Activated CD8-positive, alpha-beta memory T cell treated with anti-CD3 and anti-CD28 coated beads, Interleukin-2, amount 50 U/mL, for 4 hours (primary cell): Measurements from ENCODE around the gene SUPT16H.
A peak's percentile ranks its signal among the peaks of the same experiment; 100 is the strongest.
"Not testable (repeated sequence)": the region's sequence is repeated elsewhere in the genome, so short reads cannot be mapped to it uniquely, and the experiment has no call there.

ENCODE experiments used
- DNase-seq: peaks from one replicate; pipeline ENCODE4 v3.0.0-alpha.2; 2020

SUPT16H gene

DNA sequence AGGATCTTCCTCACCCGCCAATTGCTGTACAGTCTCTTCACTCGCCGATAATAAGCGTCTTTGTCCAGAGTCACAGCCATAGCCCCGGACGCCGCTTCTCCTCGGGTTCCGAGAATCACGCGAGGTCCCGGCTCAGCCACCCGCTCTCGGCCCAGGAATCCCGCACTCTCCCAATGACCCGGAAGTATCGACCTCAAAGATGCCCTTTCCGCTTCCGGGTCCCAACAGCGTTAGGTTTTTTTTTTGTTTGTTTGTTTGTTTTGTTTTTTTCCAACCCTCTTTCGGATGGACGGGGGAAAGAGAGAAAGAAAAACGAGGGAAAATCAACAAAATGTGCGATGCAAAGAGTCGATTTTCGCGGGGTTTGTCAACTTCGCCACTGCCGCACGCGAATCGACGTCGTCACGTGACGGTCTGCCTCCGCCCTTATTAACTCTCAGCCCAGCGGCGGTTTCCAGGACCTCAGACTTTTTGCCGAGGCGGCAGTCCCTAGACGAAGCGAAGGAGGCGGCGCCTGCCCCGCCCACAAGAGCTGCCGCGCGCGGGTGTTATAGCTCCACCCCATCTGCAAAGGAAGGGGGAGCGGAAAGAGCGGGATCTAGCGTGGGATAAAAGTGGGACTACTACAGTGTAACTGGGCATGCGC is at the start of gene SUPT16H:
Gene SUPT16H, minus strand, starts transcription at position 172 of the 646 bp plus-strand sequence. Its CDS starts 92 bp downstream, at position 80.
- DNase-seq = peak; percentile 93

DNA sequence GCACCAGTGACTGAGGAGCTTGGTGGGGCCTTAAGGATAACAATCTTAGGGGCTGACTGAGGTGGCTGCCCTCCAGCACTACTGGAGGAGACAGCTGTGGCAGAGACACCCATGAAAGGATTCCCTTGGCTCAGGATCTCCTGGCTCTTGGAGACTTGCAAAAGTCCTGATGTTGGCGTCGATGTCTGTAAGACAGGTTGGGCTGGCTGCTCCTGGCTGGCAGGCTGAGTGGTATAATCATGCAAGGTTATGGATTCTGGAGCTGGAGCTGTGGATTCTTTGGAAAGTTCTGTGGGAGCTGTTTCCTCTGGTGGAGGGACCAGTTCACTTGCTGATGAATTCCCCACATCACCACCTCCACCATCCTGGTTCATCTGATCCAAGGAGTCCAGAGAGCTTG is 47.3 kb upstream of the SUPT16H start:
- DNase-seq = no peak

DNA sequence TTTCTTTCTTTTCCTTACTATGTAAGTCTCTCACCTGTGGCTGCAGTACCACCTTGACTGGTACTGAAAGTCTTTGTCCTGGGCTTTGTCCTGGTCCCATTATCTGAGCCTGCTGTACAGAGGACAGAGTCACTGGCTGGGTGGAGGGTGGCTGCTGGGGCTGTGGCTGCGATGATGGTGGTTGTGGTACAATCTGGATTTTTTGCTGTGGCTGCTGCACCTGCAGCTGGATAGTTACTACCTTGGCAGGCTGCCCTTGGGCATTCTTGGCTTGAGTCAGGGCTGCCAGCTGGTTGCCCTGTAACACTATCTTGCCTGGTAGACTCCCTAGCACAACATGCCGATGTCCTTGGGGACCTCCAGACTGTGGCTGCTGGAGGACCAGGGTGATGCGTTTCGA is 45.1 kb upstream of the SUPT16H start:
- DNase-seq = no peak

DNA sequence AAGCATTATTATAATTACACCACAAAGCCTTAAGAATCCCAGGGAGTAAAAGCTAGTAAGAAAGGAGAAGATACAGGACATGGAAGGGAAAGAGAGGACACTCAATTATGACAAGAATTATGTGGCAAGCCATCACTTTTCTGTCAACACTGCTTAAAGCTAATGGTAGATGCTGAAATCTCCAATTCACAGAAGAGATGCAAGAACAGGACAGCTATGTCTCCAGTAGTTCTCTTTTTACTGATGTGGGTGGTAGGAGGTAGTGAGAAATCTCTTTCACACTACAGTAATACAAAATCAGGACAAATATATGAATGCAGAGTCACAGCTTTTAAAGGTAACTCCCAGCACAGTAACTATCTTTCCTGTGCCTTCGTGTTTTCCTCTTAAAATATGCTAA is 42.9 kb upstream of the SUPT16H start:
- DNase-seq = no peak

DNA sequence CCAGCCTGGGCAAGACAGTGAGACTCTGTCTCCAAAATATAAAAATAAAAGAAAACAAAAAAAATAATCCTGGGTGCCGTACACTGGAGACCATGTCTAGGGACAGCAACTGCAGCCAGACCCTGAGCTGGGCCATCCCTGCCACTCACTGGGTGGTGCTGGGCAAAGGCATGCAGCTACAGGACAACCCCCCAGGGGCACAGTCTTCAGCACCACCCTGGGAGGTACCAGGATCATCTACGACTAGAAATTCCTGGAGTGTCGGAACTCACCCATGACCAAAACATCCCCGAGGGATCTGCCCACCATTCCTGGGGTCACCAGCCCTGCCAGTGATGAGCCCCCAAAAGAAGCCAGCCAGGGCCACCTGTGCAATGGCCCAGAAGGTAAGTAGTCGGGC is 35.7 kb upstream of the SUPT16H start:
- DNase-seq = no peak

DNA sequence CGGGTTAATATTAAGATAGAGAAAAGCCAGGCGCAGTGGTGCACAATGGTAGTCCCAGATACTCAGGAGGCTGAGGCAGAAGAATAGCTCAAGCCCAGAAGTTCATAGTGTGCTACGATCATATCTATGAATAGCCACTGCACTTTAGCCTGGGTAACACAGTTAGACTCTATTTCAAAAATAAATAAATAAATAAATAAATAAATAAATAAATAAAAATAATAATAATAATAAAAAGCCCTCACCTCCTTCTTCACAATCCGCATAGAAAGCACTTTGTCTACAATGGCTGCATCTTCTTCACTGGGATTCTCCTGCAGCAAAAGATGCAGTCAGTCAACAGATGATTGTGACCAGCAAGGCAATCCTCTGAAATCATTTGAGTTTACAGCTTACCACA is 31.5 kb upstream of the SUPT16H start:
- DNase-seq = no peak

DNA sequence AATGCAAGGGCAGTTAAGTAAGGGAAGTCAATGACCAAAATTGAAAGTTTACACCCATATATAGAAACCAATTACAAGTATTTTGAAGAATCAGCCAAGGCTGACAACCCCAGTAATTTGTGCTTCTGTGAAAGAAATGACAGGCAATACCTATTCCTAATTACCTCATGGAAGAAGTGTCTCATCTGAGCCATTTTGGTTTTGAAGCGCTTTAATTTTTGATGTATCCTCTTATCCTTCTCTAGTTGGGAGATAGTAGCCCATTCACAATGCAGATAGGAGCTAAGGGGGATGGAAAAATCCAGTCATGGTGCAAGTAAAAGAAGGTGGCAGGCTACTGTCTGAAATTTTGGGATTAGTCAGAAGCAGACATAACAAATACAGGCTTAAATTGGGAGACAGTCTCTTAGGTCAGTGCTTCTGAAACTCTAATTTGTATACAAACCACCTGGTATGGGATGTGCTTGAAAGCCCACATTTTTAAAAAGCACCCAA is 30.4 kb upstream of the SUPT16H start:
- DNase-seq = no peak

DNA sequence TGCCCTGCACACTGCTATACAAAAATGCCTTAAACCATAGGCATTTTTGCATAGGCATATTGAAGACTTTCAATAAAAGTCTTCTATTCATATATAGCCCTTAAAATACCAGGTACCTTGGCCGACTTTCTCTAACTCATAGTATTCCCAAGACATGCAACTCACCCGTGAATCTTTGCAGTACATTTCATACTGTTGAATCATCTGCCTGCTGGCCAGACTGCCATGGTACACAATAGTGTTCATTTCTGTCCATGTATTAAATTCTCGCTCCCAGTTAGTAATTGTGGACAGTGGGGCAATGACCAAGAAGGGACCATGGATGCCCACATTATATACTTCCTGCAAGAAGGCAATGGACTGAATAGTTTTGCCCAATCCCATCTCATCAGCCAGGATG is 24.3 kb upstream of the SUPT16H start:
- DNase-seq = no peak

DNA sequence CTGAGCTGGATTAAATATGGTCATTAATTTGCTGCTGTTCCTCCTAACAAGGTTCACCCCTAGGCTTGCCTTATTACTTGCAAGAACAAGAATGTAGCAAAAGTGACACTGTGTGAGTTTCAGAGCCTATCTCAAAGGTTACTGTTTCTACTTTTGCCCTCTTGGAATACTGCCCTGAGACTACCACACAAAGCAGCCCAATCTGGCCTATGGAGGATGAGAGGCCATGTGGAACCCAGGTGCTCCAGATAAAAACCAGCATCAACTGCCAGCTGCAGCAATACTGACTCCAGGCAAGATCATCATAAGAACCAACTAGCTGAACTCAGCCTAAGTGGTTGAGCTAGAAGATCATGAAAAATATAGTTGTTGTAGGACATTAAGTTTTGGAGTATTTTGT is 22.4 kb upstream of the SUPT16H start:
- DNase-seq = no peak

DNA sequence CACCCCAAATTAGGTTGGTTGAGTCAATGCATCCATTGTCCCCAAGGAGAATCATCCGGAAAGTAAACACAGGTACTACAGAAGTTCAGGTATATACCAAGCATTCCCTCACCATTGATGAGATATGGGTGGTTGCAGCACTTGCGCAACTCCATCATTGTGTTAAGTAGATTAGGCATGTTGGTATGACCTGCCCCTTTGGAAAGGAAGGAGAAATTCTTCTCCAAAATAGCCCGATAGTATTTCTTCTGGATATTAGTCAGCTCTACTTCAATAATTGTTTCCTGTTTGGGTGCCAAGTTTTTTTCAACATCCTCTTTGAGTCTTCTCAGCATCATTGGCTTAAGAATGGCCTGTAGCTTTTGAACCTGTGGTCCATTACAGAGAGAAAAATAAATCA is 21.3 kb upstream of the SUPT16H start:
- DNase-seq = no peak

DNA sequence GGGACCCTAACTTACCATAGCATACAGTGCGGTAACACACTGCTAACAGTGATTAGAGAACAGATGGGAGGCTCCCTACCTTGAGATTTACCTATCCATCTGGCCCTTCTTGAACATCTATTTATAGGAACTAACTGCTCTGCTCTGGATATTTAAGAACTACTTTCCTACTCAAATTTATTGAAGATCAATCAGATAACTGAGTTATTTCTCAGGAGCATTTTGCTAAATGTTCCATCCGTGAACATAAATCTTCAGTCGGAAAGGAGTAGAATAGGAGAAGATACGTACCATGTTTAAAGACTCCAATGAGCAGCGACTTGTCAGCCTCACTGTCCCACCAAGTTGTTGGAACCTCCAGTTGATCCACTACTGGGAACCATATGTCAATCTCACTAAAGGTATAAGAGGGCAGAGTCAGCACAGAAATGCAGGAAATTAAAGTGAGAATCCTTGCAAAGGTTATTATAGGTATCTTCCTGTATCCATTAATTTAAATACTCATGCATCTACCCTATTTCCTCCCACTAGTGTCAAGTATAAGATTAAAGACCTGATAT is 15.6 kb upstream of the SUPT16H start:
- no peak for DNase-seq

DNA sequence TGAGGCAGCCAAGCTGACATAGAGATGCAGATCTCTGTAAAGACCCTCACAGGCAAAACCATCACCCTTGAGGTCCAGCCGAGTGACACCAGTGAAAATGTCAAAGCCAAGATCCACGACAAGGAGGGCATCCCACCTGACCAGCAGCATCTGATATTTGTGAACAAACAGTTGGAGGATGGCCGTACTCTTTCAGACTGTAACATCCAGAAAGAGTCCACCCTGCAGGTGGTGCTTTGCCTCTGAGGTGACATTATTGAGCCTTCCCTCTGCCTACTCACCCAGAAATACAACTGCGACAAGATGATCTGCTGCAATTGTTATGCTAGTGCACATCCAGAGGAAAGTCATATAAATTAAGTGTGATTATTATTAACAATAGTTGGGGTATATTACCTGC is 15.1 kb upstream of the SUPT16H start:
- no peak for DNase-seq

DNA sequence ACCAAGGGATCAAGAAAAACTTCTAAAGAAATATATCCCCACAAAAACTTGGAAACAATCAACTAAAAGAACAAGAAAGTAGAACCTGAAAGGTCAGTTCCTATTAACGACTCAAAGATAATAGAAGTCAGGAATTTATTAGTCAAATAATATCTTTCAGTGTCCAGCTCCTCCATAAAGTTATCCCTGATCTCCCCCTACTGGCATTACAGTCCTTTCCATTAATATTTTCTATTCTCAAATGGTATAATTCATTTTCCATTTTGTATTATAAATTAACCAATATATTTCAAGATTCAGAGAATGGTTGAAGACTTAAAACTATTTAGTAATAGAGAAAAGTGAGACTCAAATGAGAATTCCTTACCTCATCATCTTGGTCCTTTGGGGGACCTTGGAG is 11.6 kb upstream of the SUPT16H start:
- no peak for DNase-seq

DNA sequence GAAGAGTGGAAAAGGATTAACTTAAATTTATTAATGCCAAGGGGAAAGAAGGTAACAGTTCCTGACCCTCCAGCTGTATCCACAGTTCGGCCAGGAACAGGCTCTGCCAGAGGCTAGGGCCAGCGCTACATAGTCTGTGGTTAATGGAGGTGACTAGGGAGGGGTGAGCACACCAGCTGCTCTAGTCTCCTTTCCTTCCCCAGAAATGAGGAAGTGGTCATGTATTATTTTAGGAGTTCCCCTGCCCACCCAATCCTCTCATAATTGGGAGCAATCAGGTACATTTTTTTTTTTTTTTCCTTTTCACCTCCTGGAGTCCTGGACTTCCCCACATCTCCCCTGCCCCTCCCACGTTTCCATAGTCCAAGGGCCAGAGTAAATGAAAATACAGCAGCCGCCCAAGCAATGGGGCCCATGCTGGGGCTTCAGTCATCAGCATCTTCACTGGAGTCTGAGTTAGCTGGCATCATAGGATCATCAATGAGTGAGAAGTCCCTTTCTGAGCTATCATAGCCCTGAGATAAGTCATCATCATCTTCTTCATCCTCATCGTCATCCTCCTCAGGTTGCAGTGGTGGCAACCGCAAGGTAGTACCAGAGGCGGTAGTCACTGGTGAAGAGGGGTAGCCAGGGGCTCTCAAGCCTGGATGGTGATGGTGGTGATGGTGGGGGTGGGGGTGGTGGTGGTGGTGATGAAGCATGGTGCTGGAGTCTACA is 1.5 kb upstream of the SUPT16H start:
- DNase-seq = no peak

DNA sequence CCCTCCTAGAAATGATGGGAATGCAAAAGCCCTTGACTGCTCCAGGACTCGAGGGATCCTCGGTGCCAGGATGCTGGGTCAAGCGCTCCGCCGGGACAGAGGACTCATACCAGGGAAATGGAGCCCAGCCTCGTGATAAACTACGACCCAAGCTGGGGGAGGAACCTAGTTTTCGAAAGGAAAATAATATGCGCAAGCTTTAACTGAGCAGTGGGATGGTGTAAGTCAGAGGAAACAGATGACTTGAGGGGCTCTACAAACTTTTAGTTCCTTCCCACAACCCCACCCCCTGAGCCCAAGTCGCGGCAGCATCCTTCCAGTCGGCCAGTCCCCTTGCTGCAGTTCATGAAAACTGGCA is 654 bp upstream of the SUPT16H start:
- no peak for DNase-seq

DNA sequence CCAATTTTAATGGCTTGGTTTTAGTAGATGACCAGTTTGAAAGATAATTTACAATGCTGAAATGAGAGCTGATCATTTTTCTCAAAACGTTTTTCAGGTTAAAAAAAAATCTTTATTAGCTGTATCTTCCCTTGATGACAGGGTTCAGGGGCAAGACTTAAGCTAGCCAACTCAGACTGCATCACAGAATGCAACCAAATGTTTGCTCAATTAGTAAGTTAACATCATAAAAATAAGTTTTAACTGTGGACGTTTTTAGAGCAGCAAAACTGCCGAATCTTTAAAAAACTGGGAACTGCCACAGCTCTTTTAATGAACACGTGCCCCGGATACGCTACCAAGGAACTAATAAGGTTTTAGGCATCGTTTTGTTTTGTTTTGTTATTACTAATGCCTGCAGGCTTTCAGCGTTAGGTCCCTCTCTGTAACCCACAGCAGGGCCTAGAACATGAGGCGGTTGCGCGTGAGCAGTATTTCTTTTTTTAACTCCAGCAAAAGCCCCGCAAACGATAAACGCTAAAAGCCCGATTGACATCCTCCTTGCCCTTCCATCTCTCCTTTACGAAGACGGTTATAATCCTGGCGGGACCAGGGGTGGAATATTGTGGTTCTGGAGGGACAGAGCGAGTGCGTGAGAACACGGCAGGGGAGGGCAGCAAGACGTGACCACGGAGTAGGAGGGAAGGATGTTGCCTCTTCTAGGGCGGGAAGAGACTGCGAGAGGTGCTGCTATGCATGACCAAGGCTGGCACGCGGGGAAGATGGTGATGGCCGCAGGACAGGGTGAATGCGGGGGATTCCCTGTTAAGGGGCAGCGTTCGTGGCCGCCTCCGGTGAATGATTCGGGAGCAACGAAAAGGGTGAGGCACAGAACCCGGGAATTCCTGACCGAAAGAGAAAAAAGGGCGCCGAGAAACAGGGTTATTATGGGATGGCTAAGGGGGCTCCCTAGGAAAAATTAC is 652 bp downstream of the SUPT16H start:
- DNase-seq = peak; percentile 38

DNA sequence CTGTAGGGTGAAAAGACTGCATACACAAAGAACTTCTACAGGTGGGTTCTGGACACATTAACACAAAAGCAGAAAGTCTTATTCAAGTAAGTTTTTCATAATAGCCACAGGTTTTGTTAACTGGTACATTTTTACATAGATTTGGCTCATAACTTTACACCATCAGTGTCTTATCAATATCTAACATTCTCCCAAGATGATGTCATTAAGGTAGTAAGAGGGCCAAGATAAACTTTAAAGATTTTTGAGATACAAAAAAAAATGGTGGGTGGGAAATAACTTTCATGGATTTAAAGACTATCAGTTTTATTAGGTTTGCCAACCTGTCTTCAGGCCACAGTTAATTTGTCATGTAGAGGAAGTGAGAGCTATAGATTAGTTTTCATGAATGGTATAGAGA is 1.7 kb downstream of the SUPT16H start:
- DNase-seq = no peak

DNA sequence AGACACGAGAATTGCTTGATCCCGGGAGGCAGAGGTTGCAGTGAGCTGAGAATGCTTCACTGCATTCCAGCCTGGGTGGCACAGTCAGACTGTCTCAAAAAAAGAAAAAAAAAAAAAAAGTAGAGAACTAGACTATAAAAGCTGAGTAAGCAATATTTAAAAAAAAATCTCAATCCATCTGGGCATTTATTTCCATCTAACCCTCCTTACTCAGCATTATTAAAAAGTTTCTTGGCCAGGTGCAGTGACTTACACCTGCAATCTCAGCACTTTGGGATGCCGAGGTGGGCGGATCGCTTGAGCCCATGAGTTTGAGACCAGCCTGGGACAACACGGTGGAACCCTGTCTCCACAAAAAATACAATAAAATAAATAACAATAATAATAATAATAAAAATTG is 4.5 kb downstream of the SUPT16H start:
- no peak for DNase-seq

DNA sequence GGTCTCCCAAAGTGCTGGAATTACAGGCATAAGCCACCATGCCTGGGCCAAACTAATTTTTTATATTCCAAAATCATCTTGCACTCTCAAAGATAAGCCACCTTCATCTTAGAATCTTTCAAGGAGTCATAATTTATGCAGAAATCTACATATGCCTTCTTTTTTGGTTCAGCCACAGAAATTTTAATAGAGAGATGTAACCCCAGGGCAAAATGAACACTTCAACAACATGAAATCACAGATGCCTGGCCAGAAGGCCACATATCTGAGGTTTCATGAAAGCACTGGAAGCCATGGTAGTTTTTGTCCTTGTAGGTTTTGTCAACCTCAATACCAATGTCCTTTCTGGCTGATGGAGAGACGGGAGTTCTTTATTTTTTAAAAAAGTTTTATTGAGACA is 9.8 kb downstream of the SUPT16H start:
- DNase-seq = no peak

DNA sequence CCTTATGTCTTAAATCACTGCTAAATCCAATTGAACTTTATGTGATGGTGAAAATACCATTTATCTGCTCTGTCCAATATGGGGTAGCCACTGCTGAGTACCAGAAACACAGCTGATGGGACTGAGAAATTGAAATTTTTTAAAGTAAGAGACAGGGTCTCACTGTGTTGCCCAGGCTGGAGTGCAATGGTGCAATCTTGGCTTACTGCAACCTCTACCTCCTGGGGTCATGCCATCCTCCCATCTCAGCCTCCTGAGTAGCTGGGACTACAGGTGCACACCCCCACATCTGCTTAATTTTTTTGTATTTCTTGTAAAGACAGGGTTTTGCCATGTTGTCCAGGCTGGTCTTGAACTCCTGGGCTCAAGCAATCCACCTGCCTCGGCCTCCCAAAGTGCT is 11.0 kb downstream of the SUPT16H start:
- not testable (repeated sequence) for DNase-seq

DNA sequence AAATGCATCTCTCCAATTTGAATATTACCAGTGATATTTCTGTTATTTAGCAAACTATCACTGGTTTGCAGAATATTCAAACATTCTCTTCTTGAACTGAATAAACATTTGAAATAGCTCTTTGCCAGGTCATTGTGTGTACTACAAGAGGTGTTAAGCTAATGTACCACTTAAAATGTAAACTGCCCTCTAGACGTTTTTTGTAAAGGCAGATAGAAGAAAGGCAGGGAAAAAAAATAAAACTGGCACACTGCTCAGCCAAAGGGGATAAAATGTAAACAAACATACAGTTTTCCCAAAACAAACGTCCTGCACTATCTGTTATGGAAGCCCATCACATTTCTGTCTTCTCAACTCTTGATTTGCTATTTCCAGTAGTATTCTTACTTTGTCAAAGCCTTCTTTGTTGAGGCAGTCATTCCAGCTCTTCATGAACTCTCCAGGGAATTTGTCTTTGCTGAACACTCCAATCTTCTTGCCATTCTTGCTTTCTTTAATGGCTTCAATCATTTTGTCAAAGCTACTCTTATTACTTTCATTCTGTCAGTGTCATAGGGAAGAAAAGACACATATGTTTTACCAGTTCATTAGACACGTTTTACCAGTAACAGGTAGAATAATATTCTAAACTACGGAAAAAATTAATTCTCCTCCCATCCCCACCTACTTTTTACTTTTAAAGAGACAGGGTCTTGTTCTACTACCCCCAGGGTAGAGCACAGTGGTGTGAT is 13.7 kb downstream of the SUPT16H start:
- no peak for DNase-seq

DNA sequence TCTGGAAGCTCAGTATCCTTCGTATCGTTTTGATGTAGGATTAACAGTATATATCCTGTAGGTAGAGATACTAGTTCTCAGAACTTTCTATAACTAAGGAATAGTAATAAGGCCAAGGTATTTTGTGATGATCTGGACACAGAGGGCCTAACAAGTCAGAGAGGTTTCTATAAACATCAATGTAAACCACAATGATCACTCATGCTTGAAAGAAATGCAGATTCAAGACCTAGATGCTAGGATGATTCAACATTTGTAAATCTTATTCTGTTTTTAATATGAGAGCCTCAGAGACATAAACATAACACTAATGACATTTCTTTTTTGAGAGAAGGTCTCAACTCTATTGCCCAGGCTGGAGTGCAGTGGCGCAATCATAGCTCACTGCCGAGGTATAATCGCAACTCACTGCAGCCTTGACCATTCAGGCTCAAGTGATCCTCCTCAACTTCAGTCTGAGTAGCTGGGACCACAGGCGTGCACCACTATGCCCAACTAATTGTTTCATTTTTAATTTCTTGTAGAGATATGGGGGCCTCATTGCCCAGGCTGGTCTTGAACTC is 16.2 kb downstream of the SUPT16H start:
- no peak for DNase-seq
